Measurements from ENCODE around the gene NEDD9. TPM values are rescaled to one million over a fixed set of nuclear protein-coding genes. Genes with fewer than 3 reads are reported as not detected.
A peak's percentile ranks its signal among the peaks of the same experiment; 100 is the strongest.

NEDD9 gene
- total and polyA plus RNA-seq, 2 of the 13 experiments (the other 11 are each of a cell fraction or from before 2014, with no cell fraction given) = 27.1 to 389 TPM

DNA sequence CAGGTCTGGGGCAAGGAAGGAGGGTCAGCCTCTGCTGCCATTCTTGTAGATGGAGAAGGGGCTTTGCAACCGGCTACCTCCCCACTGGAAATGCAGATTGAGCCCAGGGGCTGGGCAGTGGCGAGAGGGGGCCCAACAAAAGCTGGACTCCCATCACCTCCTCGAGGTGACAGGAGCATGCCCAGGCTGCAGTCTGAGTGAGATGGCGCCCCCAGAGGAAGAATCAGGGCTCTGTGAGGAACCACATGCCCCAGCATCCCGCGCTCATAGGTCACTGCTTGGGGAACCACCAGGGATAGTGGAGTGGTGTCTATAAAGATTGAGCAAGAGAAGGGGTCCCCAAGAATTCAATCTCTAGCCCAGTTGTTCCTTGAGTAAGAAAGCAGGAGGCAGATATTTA is 31.6 kb upstream of the NEDD9 start (continued):
- TF ChIP-seq ZNF543 (CRISPR knock-in tag; IDR thresholded peaks at IDR 0.05) (no peak), HMGA1 (CRISPR knock-in tag; conservative IDR thresholded peaks at IDR 0.05) (no peak)

GRCh38 chr6:11263291-11263775 is 30.9 kb upstream of the NEDD9 start:
- Histone ChIP-seq H3K4me1 (ENCODE audit: insufficient read depth, low read length) (peaks cover 27% of the 10 kb centered on the region), H3K79me2 (ENCODE audit: insufficient read depth, low read length) (no peaks in the 10 kb centered on the region), H3K9ac (ENCODE audit: insufficient read depth, low read depth, low read length) (no peak overlapping the region), H4K20me1 (ENCODE audit: insufficient read depth, low read length) (no peaks in the 10 kb centered on the region), H2AFZ (ENCODE audit: low read length) (no peak overlapping the region), H3K9me3 (ENCODE audit: low read length) (no peaks in the 10 kb centered on the region), H3K27me3 (ENCODE audit: control insufficient read depth in 1 of 2, insufficient read depth in 2 of 2, low read length in 2 of 2) (no peaks in the 10 kb centered on the region), H3K4me2 (ENCODE audit: low read depth, low read length) (no peak overlapping the region), H3K27ac (ENCODE audit: extremely low read length, insufficient read depth, low read length) (no peak overlapping the region), H3K36me3 (replicated peaks in 1 of 2; ENCODE audit: control insufficient read depth in 1 of 2, insufficient read depth in 2 of 2, low read length in 2 of 2) (no peaks in the 10 kb centered on the region), H3K4me3 (replicated peaks in 1 of 3; ENCODE audit: insufficient read depth in 1 of 3, low read depth in 2 of 3, low read length in 3 of 3) (no peak overlapping the region)
- FAIRE-seq (no peak), ATAC-seq (no peak), DNase-seq (ENCODE audit: low spot score) (peak; percentile 44)
- ChIA-PET CTCF (ENCODE audit: low intra/inter-chr PET ratio, low total read pairs) (no interaction called here), POLR2A (interaction anchor here (1.1 to 1.4 kb wide), 3 partner anchors 12 to 36 kb away, joined by 4 to 5 read pairs (median 4); no protein-coding TSS in a partner anchor)
- in situ Hi-C loops (cut with HindIII; ENCODE audit: extremely low pct_ligation_motif_present, low pct_unique_long_range_greater_than_20kb) = no loop called here
- no TSS peak for BruUV-seq (replicated peaks)
- 72% methylated on average over 5 of the region's 5 CpGs for WGBS (ENCODE audit: low lambda C conversion rate)
- intact Hi-C loops (cut with micrococcal nuclease; ENCODE audit: unreplicated experiment) = no loop called here
- no peak for TF ChIP-seq CREB1 (IDR thresholded peaks at IDR 0.05)
- TF ChIP-seq CREB1 (CRISPR knock-in tag; IDR thresholded peaks at IDR 0.05) = 0 out of 2 replicates have a peak, but pooled peaks have one; percentile 26
- TF ChIP-seq FOXJ3 (CRISPR knock-in tag; IDR thresholded peaks at IDR 0.05; ENCODE audit: borderline replicate concordance) = no peak
- TF ChIP-seq, protein P1, sequence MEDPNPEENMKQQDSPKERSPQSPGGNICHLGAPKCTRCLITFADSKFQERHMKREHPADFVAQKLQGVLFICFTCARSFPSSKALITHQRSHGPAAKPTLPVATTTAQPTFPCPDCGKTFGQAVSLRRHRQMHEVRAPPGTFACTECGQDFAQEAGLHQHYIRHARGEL (CRISPR knock-in tag; IDR thresholded peaks at IDR 0.05) = 0 out of 2 replicates have a peak, but pooled peaks have one; percentile 32
- no peak for TF ChIP-seq CREBL2 (CRISPR knock-in tag; IDR thresholded peaks at IDR 0.05; ENCODE audit: borderline replicate concordance)
- no peak for TF ChIP-seq ZNF530 (CRISPR knock-in tag; IDR thresholded peaks at IDR 0.05; ENCODE audit: low read depth)
- no peak for TF ChIP-seq U2AF1 (optimal IDR thresholded peaks at IDR 0.05; ENCODE audit: low read depth, low read length)
- TF ChIP-seq ZNF710 (CRISPR knock-in tag; IDR thresholded peaks at IDR 0.05; ENCODE audit: borderline replicate concordance) = 0 out of 2 replicates have a peak, but pooled peaks have one; percentile 27
- TF ChIP-seq ZNF644 (CRISPR knock-in tag; IDR thresholded peaks at IDR 0.05; ENCODE audit: low read depth) = 0 out of 2 replicates have a peak, but pooled peaks have one; percentile 48
- no peak for TF ChIP-seq ARID3A (IDR thresholded peaks at IDR 0.05; ENCODE audit: low read depth, low read length)
- no peak for TF ChIP-seq RNF2 (conservative IDR thresholded peaks at IDR 0.05; ENCODE audit: low read depth)
- 0 out of 2 replicates have a peak, but pooled peaks have one; percentile 40 for TF ChIP-seq NCOA1 (CRISPR knock-in tag; IDR thresholded peaks at IDR 0.05)
- TF ChIP-seq TRIM24 (CRISPR knock-in tag; IDR thresholded peaks at IDR 0.05) = no peak
- 0 out of 2 replicates have a peak, but pooled peaks have one; percentile 26 for TF ChIP-seq ZBTB38 (CRISPR knock-in tag; IDR thresholded peaks at IDR 0.05)
- no peak for TF ChIP-seq RARA (CRISPR knock-in tag; IDR thresholded peaks at IDR 0.05)
- TF ChIP-seq XRCC5 (optimal IDR thresholded peaks at IDR 0.05; ENCODE audit: low read length) = no peak
- TF ChIP-seq, protein P2, sequence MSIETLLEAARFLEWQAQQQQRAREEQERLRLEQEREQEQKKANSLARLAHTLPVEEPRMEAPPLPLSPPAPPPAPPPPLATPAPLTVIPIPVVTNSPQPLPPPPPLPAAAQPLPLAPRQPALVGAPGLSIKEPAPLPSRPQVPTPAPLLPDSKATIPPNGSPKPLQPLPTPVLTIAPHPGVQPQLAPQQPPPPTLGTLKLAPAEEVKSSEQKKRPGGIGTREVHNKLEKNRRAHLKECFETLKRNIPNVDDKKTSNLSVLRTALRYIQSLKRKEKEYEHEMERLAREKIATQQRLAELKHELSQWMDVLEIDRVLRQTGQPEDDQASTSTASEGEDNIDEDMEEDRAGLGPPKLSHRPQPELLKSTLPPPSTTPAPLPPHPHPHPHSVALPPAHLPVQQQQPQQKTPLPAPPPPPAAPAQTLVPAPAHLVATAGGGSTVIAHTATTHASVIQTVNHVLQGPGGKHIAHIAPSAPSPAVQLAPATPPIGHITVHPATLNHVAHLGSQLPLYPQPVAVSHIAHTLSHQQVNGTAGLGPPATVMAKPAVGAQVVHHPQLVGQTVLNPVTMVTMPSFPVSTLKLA (IDR thresholded peaks at IDR 0.05) = peak; percentile 75

Measured in HepG2 (cell line).